PC-9 (cell line): ENCODE measurements around the gene CELSR2. TPM values are rescaled to one million over a fixed set of nuclear protein-coding genes. Genes with fewer than 3 reads are reported as not detected.

ENCODE experiments used
- BruUV-seq: library from RNA; stranded (reverse); fragments of 400-500 nt; replicated peaks from 2 replicates; lab custom pipeline; 2021; lab: Mats Ljungman, UMichigan
- CTCF ChIA-PET: fragments of 300-600 bp; sonication (Branson Sonifier 250); formaldehyde crosslinking; loops from one replicate; lab custom pipeline; 2022; ENCODE audit warnings: antibody characterized with exemption; lab: Charles Lee
- POLR2A ChIA-PET: fragments of 300-600 bp; sonication (Branson Sonifier 250); formaldehyde crosslinking; loops from one replicate; lab custom pipeline; 2022; ENCODE audit warnings: antibody characterized with exemption; ENCODE audit not compliant: unreplicated experiment; lab: Charles Lee
- DNase-seq, 2 experiments: peaks; one replicate each; pipeline versions ENCODE4 v3.0.0 to v3.0.0-alpha.2; 2015 to 2022; ENCODE audit warnings: mixed read lengths in 1 of 2
- H2AFZ ChIP-seq: fragments of 200-600 bp; sonication (generic); 2 replicates; pipeline ENCODE4 v1.8.1; 2017; ENCODE audit warnings: antibody characterized with exemption
- H3F3A ChIP-seq: fragments of 200-600 bp; sonication (generic); 2 replicates; pipeline ENCODE4 v1.8.1; 2017; ENCODE audit warnings: antibody characterized with exemption, mild to moderate bottlenecking, low read depth; ENCODE audit not compliant: insufficient read depth
- H3K27ac ChIP-seq: fragments of 200-600 bp; sonication (generic); 2 replicates; pipeline ENCODE4 v1.6.1; 2016; ENCODE audit warnings: mixed run types
- H3K27me3 ChIP-seq: fragments of 200-600 bp; sonication (generic); 2 replicates; pipeline ENCODE4 v1.6.1; 2016; ENCODE audit warnings: low read depth, mixed run types; ENCODE audit not compliant: insufficient read depth
- H3K36me3 ChIP-seq: fragments of 200-600 bp; sonication (generic); 2 replicates; pipeline ENCODE4 v1.6.1; 2016; ENCODE audit warnings: low read depth, mixed run types
- H3K4me1 ChIP-seq: fragments of 200-600 bp; sonication (generic); replicated peaks from 2 replicates; pipeline ENCODE4 v1.6.1; 2016; ENCODE audit warnings: mixed run types; ENCODE audit not compliant: insufficient read depth
- H3K4me2 ChIP-seq: fragments of 200-600 bp; sonication (generic); 2 replicates; pipeline ENCODE4 v1.6.1; 2017; ENCODE audit warnings: mixed run types
- H3K4me3 ChIP-seq: fragments of 200-600 bp; sonication (generic); 2 replicates; pipeline ENCODE4 v1.6.1; 2016; ENCODE audit warnings: mixed run types
- H3K79me2 ChIP-seq: fragments of 200-600 bp; sonication (generic); 2 replicates; pipeline ENCODE4 v1.6.1; 2017; ENCODE audit warnings: low read depth, mixed run types
- H3K9me2 ChIP-seq: fragments of 200-600 bp; sonication (generic); 2 replicates; pipeline ENCODE4 v1.8.1; 2017; ENCODE audit warnings: mild to moderate bottlenecking; ENCODE audit not compliant: insufficient read depth
- H3K9me3 ChIP-seq: fragments of 200-600 bp; sonication (generic); 2 replicates; pipeline ENCODE4 v1.8.1; 2016; ENCODE audit warnings: low read depth; ENCODE audit not compliant: insufficient read depth
- H4K20me1 ChIP-seq: fragments of 200-600 bp; sonication (generic); 2 replicates; pipeline ENCODE4 v1.8.1; 2017; ENCODE audit not compliant: insufficient read depth
- CTCF ChIP-seq: fragments of 200-600 bp; sonication (generic); conservative IDR thresholded peaks from 2 replicates; pipeline ENCODE4 v1.6.1; 2017; ENCODE audit warnings: mixed run types, antibody characterized with exemption, mild to moderate bottlenecking, moderate library complexity
- EZH2 ChIP-seq: fragments of 200-600 bp; sonication (generic); IDR thresholded peaks from 2 replicates; pipeline ENCODE4 v1.8.0; 2017; ENCODE audit warnings: antibody characterized with exemption, low read depth
- intact Hi-C: fragments of 100-400 bp; cut with micrococcal nuclease; formaldehyde crosslinking; loops from one replicate; pipeline ENCODE4 v1.10.0; 2022; ENCODE audit not compliant: unreplicated experiment
- total RNA-seq: library from RNA; stranded (reverse); gene quantifications from 2 replicates; pipeline ENCODE4 v1.2.3, GENCODE V29; 2021

CELSR2 gene
- total RNA-seq, 1 experiment from 2014 or later: 19.5 TPM

GRCh38 chr1:109290137-109290536, 40.8 kb downstream of the CELSR2 start:
- POLR2A ChIA-PET: no interaction called here
- no peak for DNase-seq
- no peak for TF ChIP-seq CTCF
- TF ChIP-seq EZH2: no peak
- Histone ChIP-seq H3K36me3 (no peaks in the 10 kb centered on the region), H4K20me1 (no peaks in the 10 kb centered on the region), H3K4me3 (no peak overlapping the region), H3K4me1 (0 out of 2 replicates have a peak, but pooled peaks cover 7% of the 10 kb centered on the region), H3K79me2 (no peaks in the 10 kb centered on the region), H2AFZ (no peak overlapping the region), H3K27ac (no peak overlapping the region), H3K9me3 (no peaks in the 10 kb centered on the region), H3K27me3 (no peaks in the 10 kb centered on the region), H3F3A (peaks cover 2% of the 10 kb centered on the region; the same call in 1 of the 2 replicates), H3K4me2 (no peak overlapping the region), H3K9me2 (no peaks in the 10 kb centered on the region)
- CTCF ChIA-PET: no interaction called here
- intact Hi-C loops: no loop called here
- no TSS peak for BruUV-seq

GRCh38 chr1:109290998-109291397, 41.7 kb downstream of the CELSR2 start:
- ChIA-PET CTCF (no interaction called here), POLR2A (no interaction called here)
- BruUV-seq: no TSS peak
- H3K9me3 ChIP-seq: no peaks in the 10 kb centered on the region
- no peaks in the 10 kb centered on the region for H3K9me2 ChIP-seq
- no peak overlapping the region for H3K4me2 ChIP-seq
- intact Hi-C loops: no loop called here
- H2AFZ ChIP-seq: no peak overlapping the region
- no peaks in the 10 kb centered on the region for H3K27me3 ChIP-seq
- H3K4me1 ChIP-seq: 0 out of 2 replicates have a peak, but pooled peaks cover 7% of the 10 kb centered on the region
- H3K4me3 ChIP-seq: no peak overlapping the region
- no peaks in the 10 kb centered on the region for H3K79me2 ChIP-seq
- H4K20me1 ChIP-seq: no peaks in the 10 kb centered on the region
- no peaks in the 10 kb centered on the region for H3F3A ChIP-seq
- no peak overlapping the region for H3K27ac ChIP-seq
- TF ChIP-seq EZH2 (no peak), CTCF (no peak)
- H3K36me3 ChIP-seq: no peaks in the 10 kb centered on the region
- DNase-seq: no peak

GRCh38 chr1:109292364-109292763, 43.0 kb downstream of the CELSR2 start:
- Histone ChIP-seq H3K27me3 (no peaks in the 10 kb centered on the region), H3K79me2 (no peaks in the 10 kb centered on the region), H3K9me2 (no peaks in the 10 kb centered on the region), H3F3A (no peaks in the 10 kb centered on the region), H3K4me2 (no peak overlapping the region), H3K9me3 (no peaks in the 10 kb centered on the region), H3K36me3 (no peaks in the 10 kb centered on the region), H3K4me3 (no peak overlapping the region), H3K4me1 (0 out of 2 replicates have a peak, but pooled peaks cover 7% of the 10 kb centered on the region), H3K27ac (no peak overlapping the region), H2AFZ (no peak overlapping the region), H4K20me1 (no peaks in the 10 kb centered on the region)
- CTCF ChIA-PET: no interaction called here
- no peak for DNase-seq
- no peak for TF ChIP-seq EZH2
- TF ChIP-seq CTCF: no peak
- BruUV-seq: no TSS peak
- intact Hi-C loops: no loop called here
- POLR2A ChIA-PET: no interaction called here
